ENCODE data around the gene EGLN1.

The EGLN1 gene

GRCh38 chr1:231340328-231341013, 81.6 kb downstream of the EGLN1 start:
- peaks cover 25% of the 10 kb centered on the region for H3K4me1 ChIP-seq (ENCODE audit: insufficient read depth, low read length, severe bottlenecking)
- no peaks in the 10 kb centered on the region for H3K27me3 ChIP-seq (ENCODE audit: insufficient read depth, low read length)
- H3K4me3 ChIP-seq (ENCODE audit: low read depth, low read length, poor library complexity, severe bottlenecking), result no peak overlapping the region
- no peaks in the 10 kb centered on the region for H3K9me3 ChIP-seq (ENCODE audit: low read length)
- no peak overlapping the region for H3K4me2 ChIP-seq (ENCODE audit: low read length)
- peaks cover 35% of the 10 kb centered on the region for H3K79me2 ChIP-seq (ENCODE audit: insufficient read depth, low read length)
- no peak for TF ChIP-seq EZH2 (IDR thresholded peaks at IDR 0.05; ENCODE audit: borderline replicate concordance, low read length)
- no peak for TF ChIP-seq CTCF (IDR thresholded peaks at IDR 0.05; ENCODE audit: low read length)
- no peak overlapping the region for H2AFZ ChIP-seq (ENCODE audit: low read length)
- H3K9me2 ChIP-seq (ENCODE audit: low read depth, low read length), result no peaks in the 10 kb centered on the region
- H3F3A ChIP-seq (ENCODE audit: insufficient read depth, low read length), result no peaks in the 10 kb centered on the region
- H4K20me1 ChIP-seq (ENCODE audit: insufficient read depth, low read length), result no peaks in the 10 kb centered on the region
- H3K36me3 ChIP-seq (ENCODE audit: insufficient read depth, low read length), result peaks cover 42% of the 10 kb centered on the region
- H3K9ac ChIP-seq (ENCODE audit: low read length), result no peak overlapping the region
- H3K27ac ChIP-seq (ENCODE audit: low read depth, low read length, poor library complexity, severe bottlenecking), result no peak overlapping the region

GRCh38 chr1:231338270-231339128, 83.6 kb downstream of the EGLN1 start, which contains the start of gene SPRTN:
Gene SPRTN (plus strand): TSS chr1:231338293. CDS start chr1:231338384, 91 bp downstream.
- H4K20me1 ChIP-seq (ENCODE audit: insufficient read depth, low read length), result no peaks in the 10 kb centered on the region
- H3K4me3 ChIP-seq (ENCODE audit: low read depth, low read length, poor library complexity, severe bottlenecking), result peak within 1 kb of the TSS; percentile 86
- peak within 1 kb of the TSS; percentile 90 for H3K4me2 ChIP-seq (ENCODE audit: low read length)
- peaks cover 40% of the 10 kb centered on the region for H3K36me3 ChIP-seq (ENCODE audit: insufficient read depth, low read length)
- no peak within 1 kb of the TSS for H2AFZ ChIP-seq (ENCODE audit: low read length)
- no peaks in the 10 kb centered on the region for H3F3A ChIP-seq (ENCODE audit: insufficient read depth, low read length)
- no peaks in the 10 kb centered on the region for H3K27me3 ChIP-seq (ENCODE audit: insufficient read depth, low read length)
- no peak; the same call in 1 of the 2 replicates for TF ChIP-seq CTCF (IDR thresholded peaks at IDR 0.05; ENCODE audit: low read length)
- no peak for TF ChIP-seq EZH2 (IDR thresholded peaks at IDR 0.05; ENCODE audit: borderline replicate concordance, low read length)
- H3K9me2 ChIP-seq (ENCODE audit: low read depth, low read length), result no peaks in the 10 kb centered on the region
- peaks cover 44% of the 10 kb centered on the region for H3K4me1 ChIP-seq (ENCODE audit: insufficient read depth, low read length, severe bottlenecking)
- peak within 1 kb of the TSS; percentile 91 for H3K9ac ChIP-seq (ENCODE audit: low read length)
- peak within 1 kb of the TSS; percentile 94 for H3K27ac ChIP-seq (ENCODE audit: low read depth, low read length, poor library complexity, severe bottlenecking)
- H3K9me3 ChIP-seq (ENCODE audit: low read length), result no peaks in the 10 kb centered on the region
- peaks cover 54% of the 10 kb centered on the region for H3K79me2 ChIP-seq (ENCODE audit: insufficient read depth, low read length)

DNA sequence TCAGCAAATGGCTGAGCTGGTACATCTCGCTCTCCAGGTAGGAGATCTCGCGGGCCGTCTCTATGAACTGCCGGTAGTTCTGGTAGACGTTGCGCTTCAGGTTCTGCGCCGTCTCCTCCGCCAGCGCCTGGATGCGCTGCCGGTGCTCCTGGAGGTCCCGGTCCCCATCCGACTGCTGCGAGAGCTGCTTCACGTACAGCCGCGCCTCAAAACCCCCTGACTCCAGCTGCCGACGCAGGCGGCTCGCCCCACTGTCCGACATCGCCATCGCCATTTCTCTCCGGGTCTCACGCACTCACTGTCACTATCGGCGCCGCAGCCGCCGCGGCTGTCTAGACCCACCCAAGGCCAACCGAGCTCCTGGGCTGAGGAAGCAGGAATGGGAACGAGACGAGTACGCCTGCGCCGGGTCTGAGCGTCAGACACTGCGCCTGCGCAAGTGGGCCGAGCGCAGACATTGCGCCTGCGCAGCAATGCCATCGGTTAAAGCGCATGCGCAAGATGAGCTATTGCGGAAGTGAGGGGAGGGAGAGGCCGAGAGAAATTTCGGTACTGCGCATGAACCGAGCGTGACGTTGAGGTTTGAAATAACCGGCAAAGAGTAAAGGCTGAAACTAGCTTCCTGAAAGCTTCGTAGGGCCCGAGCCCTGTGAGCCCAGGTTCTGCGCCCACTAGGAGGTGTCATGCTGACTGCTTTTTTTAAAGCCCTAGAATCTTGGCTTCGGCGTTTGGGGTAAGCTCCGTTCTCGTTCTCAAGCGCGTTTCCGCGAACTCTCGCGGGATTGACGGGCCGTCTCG, 84.4 kb downstream of the EGLN1 start, which contains the start of gene EXOC8:
Gene EXOC8 (minus strand): TSS at position 381 of the 798 bp plus-strand sequence. CDS start 107 bp downstream, at position 274.
- Histone ChIP-seq H3K4me2 (ENCODE audit: low read length) (peak within 1 kb of the TSS; percentile 90), H3K4me1 (ENCODE audit: insufficient read depth, low read length, severe bottlenecking) (peaks cover 53% of the 10 kb centered on the region), H3K9me3 (ENCODE audit: low read length) (no peaks in the 10 kb centered on the region), H3K36me3 (ENCODE audit: insufficient read depth, low read length) (peaks cover 38% of the 10 kb centered on the region), H2AFZ (ENCODE audit: low read length) (no peak within 1 kb of the TSS), H3K9ac (ENCODE audit: low read length) (peak within 1 kb of the TSS; percentile 91), H3K27me3 (ENCODE audit: insufficient read depth, low read length) (no peaks in the 10 kb centered on the region), H3K79me2 (ENCODE audit: insufficient read depth, low read length) (peaks cover 61% of the 10 kb centered on the region), H3K27ac (ENCODE audit: low read depth, low read length, poor library complexity, severe bottlenecking) (peak within 1 kb of the TSS; percentile 94), H3K9me2 (ENCODE audit: low read depth, low read length) (no peaks in the 10 kb centered on the region), H3F3A (ENCODE audit: insufficient read depth, low read length) (no peaks in the 10 kb centered on the region), H3K4me3 (ENCODE audit: low read depth, low read length, poor library complexity, severe bottlenecking) (peak within 1 kb of the TSS; percentile 86), H4K20me1 (ENCODE audit: insufficient read depth, low read length) (no peaks in the 10 kb centered on the region)
- TF ChIP-seq CTCF (IDR thresholded peaks at IDR 0.05; ENCODE audit: low read length) (no peak; the same call in 1 of the 2 replicates), EZH2 (IDR thresholded peaks at IDR 0.05; ENCODE audit: borderline replicate concordance, low read length) (no peak)
